Measurements from ENCODE around the gene MECP2.

DNA sequence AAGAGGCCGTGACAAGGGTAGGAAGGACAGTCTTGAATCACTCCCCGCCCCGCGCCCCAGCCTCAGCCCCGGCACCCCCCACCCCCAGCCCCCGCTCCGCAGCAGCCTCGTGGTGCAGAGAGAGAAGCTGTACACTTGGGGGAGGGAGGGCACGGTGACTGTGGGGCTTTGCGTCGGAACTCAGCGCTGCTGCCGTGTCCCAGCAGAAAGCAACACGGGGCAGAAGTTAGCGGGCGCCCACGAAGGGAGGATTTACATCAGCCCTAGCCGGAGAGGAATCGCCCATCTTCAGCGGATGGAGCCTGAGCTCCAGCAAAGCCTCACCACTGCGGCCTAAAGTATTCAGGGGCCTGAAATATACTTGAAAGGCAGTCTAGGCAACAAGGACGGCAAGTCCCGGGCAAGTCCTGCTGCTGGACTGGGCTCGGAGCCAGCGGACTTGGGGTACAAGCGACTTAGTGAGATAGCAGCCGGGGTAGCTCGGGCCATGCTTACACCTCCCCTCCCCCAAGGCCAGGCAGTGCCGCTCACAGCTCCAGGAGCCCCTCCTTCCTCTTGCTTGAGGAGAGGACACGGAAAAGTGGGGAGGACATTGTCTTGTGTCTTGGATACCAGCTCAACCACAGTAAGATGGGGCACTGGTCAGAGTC lies 28.0 kb upstream of the MECP2 start:
- TF ChIP-seq, protein P1, sequence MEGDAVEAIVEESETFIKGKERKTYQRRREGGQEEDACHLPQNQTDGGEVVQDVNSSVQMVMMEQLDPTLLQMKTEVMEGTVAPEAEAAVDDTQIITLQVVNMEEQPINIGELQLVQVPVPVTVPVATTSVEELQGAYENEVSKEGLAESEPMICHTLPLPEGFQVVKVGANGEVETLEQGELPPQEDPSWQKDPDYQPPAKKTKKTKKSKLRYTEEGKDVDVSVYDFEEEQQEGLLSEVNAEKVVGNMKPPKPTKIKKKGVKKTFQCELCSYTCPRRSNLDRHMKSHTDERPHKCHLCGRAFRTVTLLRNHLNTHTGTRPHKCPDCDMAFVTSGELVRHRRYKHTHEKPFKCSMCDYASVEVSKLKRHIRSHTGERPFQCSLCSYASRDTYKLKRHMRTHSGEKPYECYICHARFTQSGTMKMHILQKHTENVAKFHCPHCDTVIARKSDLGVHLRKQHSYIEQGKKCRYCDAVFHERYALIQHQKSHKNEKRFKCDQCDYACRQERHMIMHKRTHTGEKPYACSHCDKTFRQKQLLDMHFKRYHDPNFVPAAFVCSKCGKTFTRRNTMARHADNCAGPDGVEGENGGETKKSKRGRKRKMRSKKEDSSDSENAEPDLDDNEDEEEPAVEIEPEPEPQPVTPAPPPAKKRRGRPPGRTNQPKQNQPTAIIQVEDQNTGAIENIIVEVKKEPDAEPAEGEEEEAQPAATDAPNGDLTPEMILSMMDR (IDR thresholded peaks at IDR 0.05; ENCODE audit: low read depth, low read length) = no peak
- no peak for TF ChIP-seq EZH2phosphoT487 (IDR thresholded peaks at IDR 0.05; ENCODE audit: low read depth)

Data from OCI-LY3 (cell line).